ENCODE results near the gene KIF4A. TPM values are rescaled to one million over a fixed set of nuclear protein-coding genes. Genes with fewer than 3 reads are reported as not detected.

KIF4A gene
- total and polyA plus RNA-seq, 2 of the 13 experiments (the other 11 are each of a cell fraction or from before 2014, with no cell fraction given), result 9.4 to 28.2 TPM

DNA sequence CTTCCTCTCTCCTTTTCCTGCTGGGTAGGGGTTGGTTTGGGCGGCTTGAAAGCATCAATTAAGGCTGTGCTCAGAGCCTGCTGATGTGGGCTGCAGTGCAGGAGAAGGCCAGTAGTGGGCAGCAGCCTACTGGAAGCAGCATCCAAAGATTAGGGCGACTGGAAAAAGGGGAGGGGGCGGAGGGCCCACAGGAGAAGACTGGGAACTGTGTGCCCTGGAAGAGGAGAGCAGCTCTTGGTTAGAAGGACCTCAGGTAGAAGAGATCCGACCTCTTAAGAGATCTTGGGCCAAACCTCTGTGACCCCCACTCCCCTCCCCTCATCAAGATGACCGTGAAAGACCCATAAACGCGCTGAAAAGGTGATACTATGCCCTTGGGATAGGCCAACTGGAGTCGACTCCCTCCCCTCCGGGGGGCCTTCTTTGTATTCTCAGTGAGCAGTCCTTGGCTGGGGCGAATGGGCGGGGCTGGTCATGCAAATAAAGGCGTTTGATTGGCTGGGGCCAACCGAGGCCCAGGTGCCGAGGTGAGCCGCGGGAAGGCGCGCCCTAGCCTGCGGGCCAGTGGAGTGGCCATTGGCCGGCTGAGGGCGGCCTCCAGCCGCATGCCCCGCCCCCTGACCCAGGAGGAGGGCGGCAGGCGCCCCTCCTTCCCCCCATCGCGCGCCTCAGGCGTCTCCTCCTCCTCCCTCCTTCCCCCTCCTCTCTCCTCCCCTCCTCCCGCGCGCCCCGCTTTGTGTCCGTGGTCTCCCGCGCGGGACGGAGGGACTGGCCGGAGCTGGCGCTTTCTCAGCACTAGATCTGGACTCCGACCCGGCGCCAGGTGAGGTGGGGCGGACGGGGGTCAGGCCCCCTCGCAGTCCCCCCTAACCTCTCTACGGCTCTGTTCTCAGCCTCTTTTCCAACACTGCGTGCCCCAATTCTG lies 164.8 kb downstream of the KIF4A start (continued):
- TF ChIP-seq, protein P1, sequence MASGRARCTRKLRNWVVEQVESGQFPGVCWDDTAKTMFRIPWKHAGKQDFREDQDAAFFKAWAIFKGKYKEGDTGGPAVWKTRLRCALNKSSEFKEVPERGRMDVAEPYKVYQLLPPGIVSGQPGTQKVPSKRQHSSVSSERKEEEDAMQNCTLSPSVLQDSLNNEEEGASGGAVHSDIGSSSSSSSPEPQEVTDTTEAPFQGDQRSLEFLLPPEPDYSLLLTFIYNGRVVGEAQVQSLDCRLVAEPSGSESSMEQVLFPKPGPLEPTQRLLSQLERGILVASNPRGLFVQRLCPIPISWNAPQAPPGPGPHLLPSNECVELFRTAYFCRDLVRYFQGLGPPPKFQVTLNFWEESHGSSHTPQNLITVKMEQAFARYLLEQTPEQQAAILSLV (CRISPR knock-in tag; IDR thresholded peaks at IDR 0.05; ENCODE audit: borderline replicate concordance), result no peak
- no peak for TF ChIP-seq SATB2 (CRISPR knock-in tag; IDR thresholded peaks at IDR 0.05)
- TF ChIP-seq SIX4 (CRISPR knock-in tag; IDR thresholded peaks at IDR 0.05), result no peak
- no peak for TF ChIP-seq ZNF614 (CRISPR knock-in tag; IDR thresholded peaks at IDR 0.05; ENCODE audit: borderline replicate concordance)
- peak; percentile 31 for TF ChIP-seq TAF1 (CRISPR knock-in tag; IDR thresholded peaks at IDR 0.05)
- TF ChIP-seq, protein P2, sequence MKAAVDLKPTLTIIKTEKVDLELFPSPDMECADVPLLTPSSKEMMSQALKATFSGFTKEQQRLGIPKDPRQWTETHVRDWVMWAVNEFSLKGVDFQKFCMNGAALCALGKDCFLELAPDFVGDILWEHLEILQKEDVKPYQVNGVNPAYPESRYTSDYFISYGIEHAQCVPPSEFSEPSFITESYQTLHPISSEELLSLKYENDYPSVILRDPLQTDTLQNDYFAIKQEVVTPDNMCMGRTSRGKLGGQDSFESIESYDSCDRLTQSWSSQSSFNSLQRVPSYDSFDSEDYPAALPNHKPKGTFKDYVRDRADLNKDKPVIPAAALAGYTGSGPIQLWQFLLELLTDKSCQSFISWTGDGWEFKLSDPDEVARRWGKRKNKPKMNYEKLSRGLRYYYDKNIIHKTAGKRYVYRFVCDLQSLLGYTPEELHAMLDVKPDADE (CRISPR knock-in tag; IDR thresholded peaks at IDR 0.05), result no peak
- no peak for TF ChIP-seq ZNF326 (CRISPR knock-in tag; IDR thresholded peaks at IDR 0.05; ENCODE audit: borderline replicate concordance)
- no peak for TF ChIP-seq EED (CRISPR knock-in tag; IDR thresholded peaks at IDR 0.05)
- TF ChIP-seq SRY (CRISPR knock-in tag; IDR thresholded peaks at IDR 0.05), result no peak
- TF ChIP-seq SOX6 (IDR thresholded peaks at IDR 0.05), result no peak
- peak; percentile 44; the same call in 1 of the 2 replicates for TF ChIP-seq SOX6 (CRISPR knock-in tag; IDR thresholded peaks at IDR 0.05)
- no peak for TF ChIP-seq ZNF205 (CRISPR knock-in tag; IDR thresholded peaks at IDR 0.05)
- no peak for TF ChIP-seq RBM22 (optimal IDR thresholded peaks at IDR 0.05; ENCODE audit: low read length)
- no peak for TF ChIP-seq ZNF761 (CRISPR knock-in tag; conservative IDR thresholded peaks at IDR 0.05)
- no peak for TF ChIP-seq MBD4 (IDR thresholded peaks at IDR 0.05; ENCODE audit: borderline replicate concordance, low read length)
- TF ChIP-seq HOXD1 (CRISPR knock-in tag; IDR thresholded peaks at IDR 0.05), result no peak
- no peak for TF ChIP-seq NFKBIZ (CRISPR knock-in tag; IDR thresholded peaks at IDR 0.05)
- TF ChIP-seq, protein P3, sequence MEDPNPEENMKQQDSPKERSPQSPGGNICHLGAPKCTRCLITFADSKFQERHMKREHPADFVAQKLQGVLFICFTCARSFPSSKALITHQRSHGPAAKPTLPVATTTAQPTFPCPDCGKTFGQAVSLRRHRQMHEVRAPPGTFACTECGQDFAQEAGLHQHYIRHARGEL (CRISPR knock-in tag; IDR thresholded peaks at IDR 0.05), result no peak
- no peak for TF ChIP-seq ZFP36 (IDR thresholded peaks at IDR 0.05; ENCODE audit: borderline replicate concordance, low read depth, low read length, partially characterized antibody)
- no peak for TF ChIP-seq ZBTB21 (CRISPR knock-in tag; IDR thresholded peaks at IDR 0.05)
- TF ChIP-seq ZNF567 (CRISPR knock-in tag; IDR thresholded peaks at IDR 0.05; ENCODE audit: borderline replicate concordance), result no peak

All from HepG2 (cell line).